Colonic mucosa (tissue), 4 donors: ENCODE data around the gene ACOX1. TPM values are rescaled to one million over a fixed set of nuclear protein-coding genes. Genes with fewer than 3 reads are reported as not detected.
A peak's percentile ranks its signal among the peaks of the same experiment; 100 is the strongest.

Experiments used
- DNase-seq: peaks from one replicate; pipeline ENCODE4 v3.0.0-alpha.2; 2020
- H3K27ac ChIP-seq: fragments of 200-600 bp; one replicate; pipeline ENCODE4 v1.8.0; 2021
- H3K27me3 ChIP-seq: fragments of 200-600 bp; one replicate; pipeline ENCODE4 v1.8.0; 2021
- H3K36me3 ChIP-seq: fragments of 200-600 bp; one replicate; pipeline ENCODE4 v1.8.0; 2021
- H3K4me1 ChIP-seq: fragments of 200-600 bp; one replicate; pipeline ENCODE4 v1.8.0; 2021; ENCODE audit warnings: mild to moderate bottlenecking
- H3K4me3 ChIP-seq: fragments of 200-600 bp; one replicate; pipeline ENCODE4 v1.8.0; 2021
- H3K9ac ChIP-seq, 2 donors: one replicate each; pipeline ENCODE4 v1.7.0; 2013; ENCODE audit warnings: control low read depth in 2 of 2, low read depth in 2 of 2, low read length in 2 of 2
- H3K9me3 ChIP-seq: fragments of 200-600 bp; one replicate; pipeline ENCODE4 v1.8.0; 2021
- intact Hi-C: fragments of 100-400 bp; cut with DNase I; formaldehyde crosslinking; loops from one replicate; pipeline ENCODE4 v1.14.1; 2022
- total RNA-seq, 2 donors: library from RNA; stranded (reverse); fragmentation: NEBNext Ultra II Directional in 1 of 2; extraction: Animal tissue kit (Norgen Biotek cat#: 25700) in 1 of 2; gene quantifications; one replicate each; pipeline ENCODE4 v1.2.1, GENCODE V29; 2021
- TF ChIP-seq, protein P1 (sequence below): fragments of 200-600 bp; IDR thresholded peaks from one replicate; pipeline ENCODE4 v1.8.0; 2022; ENCODE audit warnings: antibody characterized with exemption, mild to moderate bottlenecking
- donor health status: healthy.
- donor health status: DM: no; HTN: no; CAD: no.
- donor health status: DM: no; HTN: no; CAD: no.

ACOX1 gene
- total RNA-seq, 2 donors from 2014 or later = 110 to 136 TPM

DNA sequence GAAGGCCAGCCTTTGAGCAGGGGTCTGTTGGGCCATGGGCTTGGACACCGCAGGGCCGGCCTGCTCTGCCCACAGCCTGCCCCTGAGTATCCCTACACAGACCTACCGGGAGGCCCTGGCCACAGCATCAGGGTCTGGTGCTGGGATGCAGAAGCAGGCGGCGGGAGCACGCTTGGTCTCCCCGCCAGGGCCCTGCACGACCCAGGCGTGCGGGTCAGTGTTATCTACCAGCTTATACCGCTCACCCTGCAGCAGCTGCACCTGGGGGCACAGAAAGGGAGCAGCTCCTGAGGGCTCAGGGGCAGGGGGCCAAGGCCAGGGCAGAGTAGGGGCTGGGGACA is 39.3 kb upstream of the ACOX1 start:
- no peaks in the 10 kb centered on the region for H3K36me3 ChIP-seq

DNA sequence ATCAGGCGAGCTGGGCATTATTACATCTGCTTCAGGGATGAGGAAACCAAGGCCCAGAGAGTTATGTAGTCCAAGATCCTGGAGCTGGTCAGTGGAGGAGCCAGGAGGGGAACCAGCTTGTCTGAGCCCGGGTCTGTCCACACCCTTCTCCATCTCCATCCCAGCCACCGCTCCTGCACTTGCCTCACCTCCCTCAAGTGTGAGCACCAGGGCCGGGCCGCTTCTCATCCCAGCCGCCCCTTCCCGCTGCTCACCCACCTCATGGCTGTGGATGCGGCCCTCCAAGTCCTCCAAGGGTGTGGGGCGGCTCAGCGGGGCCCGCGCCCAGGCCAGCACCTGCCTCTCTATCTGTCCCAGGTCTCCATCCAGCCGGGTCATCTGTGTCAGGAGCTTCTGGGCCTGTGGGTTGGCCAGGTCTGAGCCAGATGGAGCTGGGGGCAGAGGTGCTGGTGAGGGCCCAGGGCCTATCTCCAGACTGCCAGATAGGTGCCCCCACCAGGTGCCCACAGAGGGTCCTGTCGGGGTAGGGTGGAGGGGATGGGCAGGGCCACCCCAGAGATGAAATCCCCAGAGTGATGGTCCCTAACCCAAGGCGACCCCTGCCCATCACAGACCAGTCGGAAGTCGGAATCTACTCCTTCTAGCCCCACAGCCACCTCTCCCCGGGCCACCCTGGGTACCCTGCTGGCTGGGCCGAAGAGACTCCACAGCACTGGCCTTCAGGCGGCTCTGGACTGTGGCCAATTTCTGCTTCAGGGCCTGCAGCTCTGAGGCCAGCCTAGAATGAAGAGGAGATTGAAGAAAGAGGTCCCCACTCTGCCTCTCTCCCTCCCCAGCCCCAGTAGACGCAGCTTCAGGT is 38.7 kb upstream of the ACOX1 start:
- no peaks in the 10 kb centered on the region for H3K27me3 ChIP-seq
- H3K4me3 ChIP-seq = no peak overlapping the region
- no peak for DNase-seq
- no peaks in the 10 kb centered on the region for H3K36me3 ChIP-seq
- no peaks in the 10 kb centered on the region for H3K4me1 ChIP-seq
- intact Hi-C loops = loop anchor here (10.0 kb wide), 2 partner anchors 57 to 277 kb away; partner anchors contain the start of genes GALR2, SRP68 and ZACN
- no peak overlapping the region for H3K9ac ChIP-seq
- no peaks in the 10 kb centered on the region for H3K9me3 ChIP-seq
- H3K27ac ChIP-seq = no peak overlapping the region
- TF ChIP-seq, protein P1, sequence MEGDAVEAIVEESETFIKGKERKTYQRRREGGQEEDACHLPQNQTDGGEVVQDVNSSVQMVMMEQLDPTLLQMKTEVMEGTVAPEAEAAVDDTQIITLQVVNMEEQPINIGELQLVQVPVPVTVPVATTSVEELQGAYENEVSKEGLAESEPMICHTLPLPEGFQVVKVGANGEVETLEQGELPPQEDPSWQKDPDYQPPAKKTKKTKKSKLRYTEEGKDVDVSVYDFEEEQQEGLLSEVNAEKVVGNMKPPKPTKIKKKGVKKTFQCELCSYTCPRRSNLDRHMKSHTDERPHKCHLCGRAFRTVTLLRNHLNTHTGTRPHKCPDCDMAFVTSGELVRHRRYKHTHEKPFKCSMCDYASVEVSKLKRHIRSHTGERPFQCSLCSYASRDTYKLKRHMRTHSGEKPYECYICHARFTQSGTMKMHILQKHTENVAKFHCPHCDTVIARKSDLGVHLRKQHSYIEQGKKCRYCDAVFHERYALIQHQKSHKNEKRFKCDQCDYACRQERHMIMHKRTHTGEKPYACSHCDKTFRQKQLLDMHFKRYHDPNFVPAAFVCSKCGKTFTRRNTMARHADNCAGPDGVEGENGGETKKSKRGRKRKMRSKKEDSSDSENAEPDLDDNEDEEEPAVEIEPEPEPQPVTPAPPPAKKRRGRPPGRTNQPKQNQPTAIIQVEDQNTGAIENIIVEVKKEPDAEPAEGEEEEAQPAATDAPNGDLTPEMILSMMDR = no peak

More for the DNA sequence above, 39.3 kb upstream of the ACOX1 start:
- Histone ChIP-seq H3K27me3 (no peaks in the 10 kb centered on the region), H3K4me1 (no peaks in the 10 kb centered on the region), H3K4me3 (no peak overlapping the region), H3K27ac (no peak overlapping the region), H3K9me3 (no peaks in the 10 kb centered on the region), H3K9ac (no peak overlapping the region)
- intact Hi-C loops = loop anchor here (10.0 kb wide), 2 partner anchors 56 to 276 kb away; partner anchors contain the start of genes GALR2, SRP68 and ZACN
- TF ChIP-seq, protein P1 = no peak
- DNase-seq = no peak

DNA sequence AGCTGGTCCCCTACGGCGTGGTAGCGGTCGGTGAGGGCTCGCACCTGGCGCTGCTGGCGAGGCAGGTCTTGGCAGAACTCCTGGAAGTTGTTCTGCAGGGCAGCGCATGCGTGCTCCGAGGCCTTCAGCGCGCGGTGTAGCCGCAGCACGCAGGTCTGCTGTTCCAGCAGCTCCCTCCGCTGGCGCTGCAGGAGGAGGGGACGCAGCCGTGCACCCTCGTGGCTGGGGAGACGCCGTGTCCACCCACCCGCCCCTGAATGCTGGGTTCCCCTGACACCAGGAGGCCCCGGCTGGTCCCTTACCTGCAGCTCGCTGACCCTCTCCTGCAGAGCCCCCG is 35.9 kb upstream of the ACOX1 start:
- Histone ChIP-seq H3K4me1 (no peaks in the 10 kb centered on the region), H3K27ac (no peak overlapping the region), H3K9me3 (no peaks in the 10 kb centered on the region), H3K9ac (no peak overlapping the region), H3K36me3 (no peaks in the 10 kb centered on the region), H3K27me3 (no peaks in the 10 kb centered on the region), H3K4me3 (no peak overlapping the region)
- TF ChIP-seq, protein P1 = no peak
- no peak for DNase-seq
- intact Hi-C loops = loop anchor here (10.0 kb wide), 2 partner anchors 60 to 280 kb away; partner anchors contain the start of genes GALR2, SRP68 and ZACN

DNA sequence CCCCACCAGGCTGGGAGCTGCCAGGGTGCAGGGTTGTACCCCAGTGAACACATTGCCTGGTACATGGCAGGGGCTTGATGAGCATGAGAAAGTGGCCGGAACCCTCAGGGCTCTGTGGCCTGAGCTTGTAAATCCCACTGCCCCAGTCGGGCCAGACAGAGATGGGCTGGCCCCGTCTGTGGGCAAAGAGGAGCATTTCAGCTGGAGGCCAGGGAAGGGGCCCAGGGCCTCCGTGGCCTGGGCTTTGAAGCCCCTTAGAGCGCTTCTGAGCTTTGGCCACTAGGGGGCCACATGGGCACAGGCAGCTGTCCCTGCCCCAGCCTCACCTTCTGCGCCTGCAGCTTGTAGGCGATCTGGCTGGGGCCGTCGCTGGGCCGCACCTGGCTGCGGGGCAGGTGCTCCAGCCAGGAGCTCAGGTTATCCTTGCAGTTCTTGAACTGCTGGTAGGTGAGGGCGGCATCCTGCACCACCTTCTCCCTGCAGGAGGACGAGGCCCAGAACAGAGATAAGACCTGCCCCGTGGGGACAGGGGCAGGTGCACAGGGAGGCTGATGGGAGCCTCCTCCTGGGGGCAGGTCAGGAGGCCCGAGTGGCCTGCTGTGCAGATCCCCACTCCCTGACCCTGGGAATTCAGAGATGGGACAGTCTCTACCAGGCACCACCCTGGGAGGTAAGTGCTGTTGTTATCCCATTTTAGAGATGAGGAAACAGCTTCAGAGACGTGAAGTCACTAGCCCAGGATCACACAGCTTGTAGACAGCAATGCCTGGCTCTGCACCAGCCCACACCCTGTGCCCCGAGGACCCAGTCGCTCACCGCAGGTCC is 35.3 kb upstream of the ACOX1 start:
- Histone ChIP-seq H3K36me3 (no peaks in the 10 kb centered on the region), H3K4me3 (no peak overlapping the region), H3K27ac (no peak overlapping the region), H3K9ac (no peak overlapping the region), H3K9me3 (no peaks in the 10 kb centered on the region), H3K27me3 (no peaks in the 10 kb centered on the region), H3K4me1 (no peaks in the 10 kb centered on the region)
- TF ChIP-seq, protein P1 = peak; percentile 98
- intact Hi-C loops = loop anchor here (10.0 kb wide), 2 partner anchors 60 to 280 kb away; partner anchors contain the start of genes GALR2, SRP68 and ZACN
- peak; percentile 71 for DNase-seq

DNA sequence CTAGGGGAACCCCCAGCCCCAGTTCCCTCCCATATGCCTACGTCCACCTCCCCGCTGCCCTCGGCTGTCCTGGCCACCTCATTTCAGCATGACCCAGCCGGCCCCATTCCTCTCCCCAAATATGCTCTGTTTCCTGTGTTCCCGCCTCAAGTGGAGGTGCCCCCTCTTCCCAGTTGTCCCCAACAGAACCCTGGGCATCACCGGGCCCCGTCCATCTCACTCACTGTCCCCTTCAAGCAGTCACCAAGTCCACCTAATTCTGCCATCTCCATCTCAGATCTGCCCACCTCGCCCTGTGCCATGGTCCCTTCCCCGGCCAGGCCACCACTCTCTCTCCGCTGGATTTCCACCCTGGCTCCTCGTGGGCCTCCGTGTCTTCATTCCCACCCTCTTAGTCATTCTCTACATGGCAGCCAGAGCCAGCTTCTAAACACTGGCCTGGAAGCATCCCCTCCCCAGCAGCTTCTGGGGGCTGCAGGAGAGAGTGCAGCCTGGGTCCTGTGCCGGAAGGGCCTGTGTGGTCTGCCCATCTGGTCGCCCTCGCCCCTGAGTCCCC is 34.5 kb upstream of the ACOX1 start:
- Histone ChIP-seq H3K9me3 (no peaks in the 10 kb centered on the region), H3K9ac (no peak overlapping the region), H3K4me1 (no peaks in the 10 kb centered on the region), H3K36me3 (no peaks in the 10 kb centered on the region), H3K4me3 (no peak overlapping the region), H3K27me3 (no peaks in the 10 kb centered on the region), H3K27ac (no peak overlapping the region)
- DNase-seq = no peak
- intact Hi-C loops = loop anchor here (10.0 kb wide), 2 partner anchors 61 to 281 kb away; partner anchors contain the start of genes GALR2, SRP68 and ZACN
- TF ChIP-seq, protein P1 = no peak
